ENCODE results near the gene HEXA.

GRCh38 chr15:72304596-72304995, 71.2 kb downstream of the HEXA start:
- no peak for TF ChIP-seq POLR2A (IDR thresholded peaks at IDR 0.05; ENCODE audit: low read depth, low read length)
- TF ChIP-seq POU2F2 (IDR thresholded peaks at IDR 0.05; ENCODE audit: low read depth, low read length) = no peak
- TF ChIP-seq POLR2AphosphoS5 (IDR thresholded peaks at IDR 0.05; ENCODE audit: low read depth, low read length) = no peak
- no peak for TF ChIP-seq TAF1 (IDR thresholded peaks at IDR 0.05; ENCODE audit: low read depth, low read length)
- TF ChIP-seq SPI1 (IDR thresholded peaks at IDR 0.05; ENCODE audit: low read depth, low read length) = no peak
- TF ChIP-seq PAX5 (IDR thresholded peaks at IDR 0.05; ENCODE audit: insufficient read depth, low read length, severe bottlenecking) = no peak

All from GM12891 (cell line).